BE2C (cell line): ENCODE measurements around the gene ZNF316.

Source experiments
- DNase-seq: peaks from one replicate; pipeline ENCODE4 v3.0.0-alpha.2; 2020
- H3K27me3 ChIP-seq: fragments of 250-450 bp; sonication (Bioruptor Pico); 2 replicates; pipeline ENCODE4 v1.5.1; 2020; ENCODE audit warnings: mild to moderate bottlenecking
- H3K36me3 ChIP-seq: fragments of 250-450 bp; sonication (Bioruptor Pico); 2 replicates; pipeline ENCODE4 v1.5.1; 2020; ENCODE audit warnings: mild to moderate bottlenecking
- H3K4me1 ChIP-seq: fragments of 250-450 bp; sonication (Bioruptor Pico); 2 replicates; pipeline ENCODE4 v1.5.1; 2020
- H3K4me3 ChIP-seq: 2 replicates; pipeline ENCODE4 v1.5.1; 2011; ENCODE audit warnings: low read depth, low read length
- H3K9me3 ChIP-seq: fragments of 250-450 bp; sonication (Bioruptor Pico); 2 replicates; pipeline ENCODE4 v1.5.1; 2020
- TF ChIP-seq, protein P1 (sequence below): IDR thresholded peaks from 2 replicates; pipeline ENCODE4 v1.5.1; 2012; ENCODE audit warnings: mild to moderate bottlenecking, low read depth, low read length

ZNF316 gene

DNA sequence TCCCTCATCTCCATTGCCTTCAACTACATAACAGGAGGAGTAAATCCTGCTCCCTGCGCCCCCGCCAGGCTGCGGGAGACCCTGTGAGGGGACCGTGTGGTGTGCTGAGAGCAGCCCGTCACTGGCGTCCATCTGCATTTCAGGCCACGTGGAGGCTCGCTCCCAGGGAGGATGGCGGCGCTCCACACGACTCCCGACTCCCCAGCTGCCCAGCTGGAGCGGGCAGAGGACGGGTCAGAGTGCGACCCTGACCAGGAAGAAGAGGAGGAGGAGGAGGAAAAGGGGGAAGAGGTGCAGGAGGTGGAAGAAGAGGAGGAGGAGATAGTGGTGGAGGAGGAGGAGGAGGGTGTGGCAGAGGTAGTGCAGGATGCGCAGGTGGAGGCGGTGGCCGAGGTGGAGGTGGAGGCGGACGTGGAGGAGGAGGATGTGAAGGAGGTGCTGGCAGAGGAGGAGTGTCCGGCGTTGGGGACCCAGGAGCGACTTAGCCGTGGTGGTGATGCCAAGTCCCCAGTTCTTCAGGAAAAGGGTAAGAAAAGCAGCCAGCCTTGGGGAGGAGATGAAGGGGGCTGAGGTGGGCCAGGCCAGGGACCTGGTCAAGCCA lies 5.2 kb downstream of the ZNF316 start:
- H3K9me3 ChIP-seq = no peaks in the 10 kb centered on the region; the same call in 1 of the 2 replicates
- no peak for DNase-seq
- H3K27me3 ChIP-seq = no peaks in the 10 kb centered on the region
- no peak overlapping the region for H3K4me3 ChIP-seq
- peaks cover 79% of the 10 kb centered on the region for H3K36me3 ChIP-seq
- H3K4me1 ChIP-seq = no peaks in the 10 kb centered on the region
- TF ChIP-seq, protein P1, sequence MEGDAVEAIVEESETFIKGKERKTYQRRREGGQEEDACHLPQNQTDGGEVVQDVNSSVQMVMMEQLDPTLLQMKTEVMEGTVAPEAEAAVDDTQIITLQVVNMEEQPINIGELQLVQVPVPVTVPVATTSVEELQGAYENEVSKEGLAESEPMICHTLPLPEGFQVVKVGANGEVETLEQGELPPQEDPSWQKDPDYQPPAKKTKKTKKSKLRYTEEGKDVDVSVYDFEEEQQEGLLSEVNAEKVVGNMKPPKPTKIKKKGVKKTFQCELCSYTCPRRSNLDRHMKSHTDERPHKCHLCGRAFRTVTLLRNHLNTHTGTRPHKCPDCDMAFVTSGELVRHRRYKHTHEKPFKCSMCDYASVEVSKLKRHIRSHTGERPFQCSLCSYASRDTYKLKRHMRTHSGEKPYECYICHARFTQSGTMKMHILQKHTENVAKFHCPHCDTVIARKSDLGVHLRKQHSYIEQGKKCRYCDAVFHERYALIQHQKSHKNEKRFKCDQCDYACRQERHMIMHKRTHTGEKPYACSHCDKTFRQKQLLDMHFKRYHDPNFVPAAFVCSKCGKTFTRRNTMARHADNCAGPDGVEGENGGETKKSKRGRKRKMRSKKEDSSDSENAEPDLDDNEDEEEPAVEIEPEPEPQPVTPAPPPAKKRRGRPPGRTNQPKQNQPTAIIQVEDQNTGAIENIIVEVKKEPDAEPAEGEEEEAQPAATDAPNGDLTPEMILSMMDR = no peak

DNA sequence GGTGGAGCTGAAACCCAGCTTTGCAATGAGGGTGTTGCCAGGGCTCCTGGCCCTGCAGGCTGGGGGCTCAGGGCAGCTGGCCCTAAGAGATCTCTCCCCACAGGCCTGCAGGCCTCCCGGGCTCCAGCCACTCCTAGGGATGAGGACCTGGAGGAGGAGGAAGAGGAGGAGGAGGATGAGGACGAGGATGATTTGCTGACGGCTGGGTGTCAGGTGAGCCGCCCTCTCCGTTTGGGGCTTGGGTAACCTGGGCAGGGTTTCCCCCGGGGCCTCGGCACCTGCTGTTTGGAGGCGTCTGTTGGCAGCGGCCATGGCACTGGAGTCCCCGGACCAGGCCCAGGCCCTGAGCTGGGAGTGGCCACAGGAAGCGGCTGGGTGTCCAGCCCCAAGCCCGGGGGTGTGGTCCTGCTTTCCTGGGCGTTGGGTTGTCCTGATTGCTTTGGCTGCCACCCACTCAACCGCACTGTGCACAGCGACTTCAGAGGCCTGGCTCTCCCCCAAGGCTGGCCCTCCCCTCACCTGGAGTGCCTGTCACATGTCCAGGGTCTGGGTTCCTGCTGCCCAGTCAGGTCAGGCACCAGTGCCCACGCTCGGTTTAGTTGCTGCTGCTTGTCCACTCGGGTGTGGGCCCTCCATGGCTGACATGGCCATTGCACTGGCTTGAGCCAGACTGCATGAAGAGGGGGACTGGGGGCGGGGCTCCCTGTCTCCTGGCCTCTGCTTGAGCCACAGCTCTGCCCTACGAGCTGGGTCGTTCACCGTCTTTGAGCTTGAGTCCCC lies 5.9 kb downstream of the ZNF316 start:
- no peaks in the 10 kb centered on the region for H3K27me3 ChIP-seq
- H3K9me3 ChIP-seq = no peaks in the 10 kb centered on the region; the same call in 1 of the 2 replicates
- TF ChIP-seq, protein P1 = no peak
- peaks cover 84% of the 10 kb centered on the region for H3K36me3 ChIP-seq
- H3K4me3 ChIP-seq = no peak overlapping the region
- no peaks in the 10 kb centered on the region for H3K4me1 ChIP-seq
- DNase-seq = no peak

DNA sequence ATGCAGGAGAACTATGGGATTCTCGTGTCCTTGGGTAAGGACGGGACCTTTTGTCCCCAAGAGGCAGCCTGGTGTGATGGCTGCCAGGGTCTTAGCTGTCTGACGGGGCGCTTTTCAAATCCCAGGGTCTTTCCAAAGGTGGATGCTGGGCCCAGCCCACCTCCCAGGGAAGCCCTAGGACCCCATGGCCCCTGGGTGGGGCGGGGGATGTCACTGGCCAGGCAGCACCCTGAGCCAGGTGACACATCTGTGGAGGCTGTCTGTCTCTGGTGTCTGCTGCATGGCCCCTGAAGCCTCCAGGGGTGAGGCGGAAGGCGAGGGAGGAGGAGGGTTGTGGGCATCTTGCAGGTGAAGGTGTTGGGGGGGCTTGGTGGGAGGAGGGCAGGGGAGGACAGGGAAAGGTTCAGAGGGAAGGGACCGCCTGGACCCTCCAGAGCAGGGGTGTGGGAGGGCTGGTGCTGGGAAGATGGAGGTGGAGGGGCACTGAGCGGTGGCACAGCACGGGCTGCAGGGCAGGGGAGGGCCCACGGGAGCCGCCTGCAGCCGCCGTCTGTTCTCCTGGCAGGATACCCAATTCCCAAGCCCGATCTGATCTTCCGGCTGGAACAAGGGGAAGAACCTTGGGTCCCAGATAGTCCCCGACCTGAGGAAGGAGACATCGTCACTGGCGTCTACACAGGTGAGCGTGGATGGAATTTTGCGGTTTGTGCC lies 7.0 kb downstream of the ZNF316 start:
- TF ChIP-seq, protein P1 = no peak
- Histone ChIP-seq H3K4me3 (no peak overlapping the region), H3K36me3 (peaks cover 91% of the 10 kb centered on the region), H3K27me3 (no peaks in the 10 kb centered on the region), H3K9me3 (no peaks in the 10 kb centered on the region; the same call in 1 of the 2 replicates), H3K4me1 (no peaks in the 10 kb centered on the region)
- no peak for DNase-seq

DNA sequence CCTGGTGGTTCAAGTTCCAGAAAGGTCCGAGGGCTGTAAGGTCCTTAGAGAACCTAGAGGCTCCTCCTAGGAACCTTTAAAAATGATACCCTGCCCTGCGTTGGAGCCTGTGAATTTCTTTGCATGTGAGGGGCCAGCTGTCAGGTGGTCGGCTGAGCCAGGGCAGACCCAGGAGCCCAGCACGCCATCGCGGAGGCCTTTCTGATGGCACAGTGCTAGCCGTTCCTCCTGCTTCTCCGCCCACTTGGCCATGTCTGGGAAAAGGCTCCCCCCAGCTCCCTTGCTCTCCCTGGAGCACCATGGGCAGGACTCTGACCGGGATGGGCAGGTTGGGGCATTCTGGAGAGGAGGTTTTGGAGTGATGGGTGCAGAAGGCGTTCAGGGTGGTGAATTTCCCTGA lies 7.6 kb downstream of the ZNF316 start:
- Histone ChIP-seq H3K27me3 (no peaks in the 10 kb centered on the region), H3K4me3 (no peak overlapping the region), H3K36me3 (peaks cover 91% of the 10 kb centered on the region), H3K4me1 (no peaks in the 10 kb centered on the region), H3K9me3 (no peaks in the 10 kb centered on the region; the same call in 1 of the 2 replicates)
- TF ChIP-seq, protein P1 = no peak
- DNase-seq = no peak

DNA sequence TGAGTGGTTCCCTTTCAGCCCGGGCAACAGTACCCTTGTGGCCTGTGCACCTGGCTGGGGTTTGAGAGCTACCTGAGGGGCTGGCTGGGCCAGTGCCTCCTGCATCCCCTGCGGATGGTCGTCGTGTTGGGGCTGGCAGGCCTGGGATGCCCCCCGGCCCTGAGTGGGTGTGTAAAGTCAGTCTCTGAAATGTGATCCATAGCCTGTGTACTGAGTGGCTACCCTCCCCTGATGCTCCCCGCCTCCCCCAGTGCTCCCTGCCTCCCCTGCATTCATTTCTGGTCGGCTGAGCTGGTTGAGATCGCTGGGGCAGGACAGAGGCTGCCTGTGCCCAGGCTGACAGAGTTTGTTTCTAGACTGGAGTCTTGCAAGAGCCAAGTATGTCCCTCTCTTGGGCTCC lies 9.3 kb downstream of the ZNF316 start:
- Histone ChIP-seq H3K36me3 (peaks cover 89% of the 10 kb centered on the region), H3K9me3 (no peaks in the 10 kb centered on the region), H3K27me3 (no peaks in the 10 kb centered on the region), H3K4me3 (no peak overlapping the region), H3K4me1 (no peaks in the 10 kb centered on the region)
- no peak for DNase-seq
- TF ChIP-seq, protein P1 = no peak
